ENCODE data around the gene FAM184A. TPM values are rescaled to one million over a fixed set of nuclear protein-coding genes. Genes with fewer than 3 reads are reported as not detected.

Gene FAM184A
- total and polyA plus RNA-seq, 9 donors: 7.0 to 13.7 (median 11.0) TPM

- Histone ChIP-seq H3K9me3 (replicated peaks; ENCODE audit: control insufficient read depth, low read depth, low read length) (no peaks in the 10 kb centered on the region), H3K4me3 (ENCODE audit: low read length) (no peak overlapping the region), H3K36me3 (ENCODE audit: control insufficient read depth, insufficient read depth, low read length) (no peaks in the 10 kb centered on the region), H3K27ac (ENCODE audit: low read length) (no peak overlapping the region), H3K27me3 (ENCODE audit: control insufficient read depth, insufficient read depth, low read length) (no peaks in the 10 kb centered on the region), H3K4me1 (ENCODE audit: control insufficient read depth, insufficient read depth, low read length) (peaks cover 7% of the 10 kb centered on the region)
- DNase-seq: no peak
- WGBS (ENCODE audit: insufficient coverage): no CpG with 5 or more reads among the region's 4 CpGs
Measured at GRCh38 chr6:119037941-119038623, 40.4 kb downstream of the FAM184A start.

- H3K27me3 ChIP-seq (ENCODE audit: control insufficient read depth, insufficient read depth, low read length): no peaks in the 10 kb centered on the region
- DNase-seq: no peak
- peaks cover 7% of the 10 kb centered on the region for H3K4me1 ChIP-seq (ENCODE audit: control insufficient read depth, insufficient read depth, low read length)
Measured at GRCh38 chr6:119037264-119037663, 41.2 kb downstream of the FAM184A start.

DNA sequence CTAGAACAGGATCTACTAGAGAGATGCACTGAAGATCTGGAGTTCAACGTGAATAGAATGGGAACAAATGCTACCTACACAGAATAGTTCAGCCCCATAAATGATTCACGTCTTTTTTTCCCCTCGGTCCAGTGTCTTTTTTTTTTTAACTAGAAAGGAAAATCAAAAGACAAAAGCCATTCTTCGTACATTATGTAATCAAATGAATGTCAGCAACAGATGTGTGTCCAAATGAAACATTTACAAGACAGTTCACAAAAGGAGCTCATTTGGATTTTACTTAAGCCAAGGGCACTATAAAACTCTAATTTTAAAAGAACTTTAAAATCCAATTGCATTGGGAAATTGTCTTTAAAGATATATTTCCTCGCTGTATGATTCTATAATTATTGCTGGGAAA, 42.4 kb downstream of the FAM184A start:
- Histone ChIP-seq H3K27me3 (ENCODE audit: control insufficient read depth, insufficient read depth, low read length) (no peaks in the 10 kb centered on the region), H3K4me3 (ENCODE audit: low read length) (no peak overlapping the region), H3K36me3 (ENCODE audit: control insufficient read depth, insufficient read depth, low read length) (no peaks in the 10 kb centered on the region), H3K27ac (ENCODE audit: low read length) (peak overlapping the region; percentile 63), H3K4me1 (ENCODE audit: control insufficient read depth, insufficient read depth, low read length) (peaks cover 7% of the 10 kb centered on the region), H3K9me3 (replicated peaks; ENCODE audit: control insufficient read depth, low read depth, low read length) (no peaks in the 10 kb centered on the region)
- no CpG with 5 or more reads among the region's 5 CpGs for WGBS (ENCODE audit: insufficient coverage)
- peak; percentile 49 for DNase-seq

More at GRCh38 chr6:119037264-119037663, 41.2 kb downstream of the FAM184A start:
- Histone ChIP-seq H3K4me3 (ENCODE audit: low read length) (no peak overlapping the region), H3K27ac (ENCODE audit: low read length) (no peak overlapping the region), H3K9me3 (replicated peaks; ENCODE audit: control insufficient read depth, low read depth, low read length) (no peaks in the 10 kb centered on the region), H3K36me3 (ENCODE audit: control insufficient read depth, insufficient read depth, low read length) (no peaks in the 10 kb centered on the region)

DNA sequence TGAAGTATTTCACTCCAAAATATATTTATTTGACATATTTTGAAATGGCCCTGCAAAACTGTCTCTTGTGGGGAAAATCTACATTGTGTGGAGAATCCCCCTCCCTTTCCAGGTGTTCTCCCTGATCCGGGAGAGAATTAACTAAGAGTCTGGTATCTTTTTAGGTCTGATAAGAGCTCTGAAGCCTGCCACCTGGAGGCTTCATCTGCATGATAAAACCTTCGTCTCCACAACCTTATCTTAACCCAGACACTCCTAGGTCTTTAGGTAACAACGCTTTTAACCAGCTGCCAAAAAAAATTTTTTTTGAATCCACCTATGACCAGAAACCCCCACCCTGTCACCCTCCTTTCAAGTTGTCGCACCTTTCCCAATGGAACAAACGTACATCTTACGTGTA, 43.0 kb downstream of the FAM184A start:
- WGBS (ENCODE audit: insufficient coverage): 75% methylated on average over 5 of the region's 6 CpGs
- Histone ChIP-seq H3K4me3 (ENCODE audit: low read length) (no peak overlapping the region), H3K27me3 (ENCODE audit: control insufficient read depth, insufficient read depth, low read length) (no peaks in the 10 kb centered on the region), H3K27ac (ENCODE audit: low read length) (peak overlapping the region; percentile 73), H3K4me1 (ENCODE audit: control insufficient read depth, insufficient read depth, low read length) (peaks cover 7% of the 10 kb centered on the region), H3K36me3 (ENCODE audit: control insufficient read depth, insufficient read depth, low read length) (no peaks in the 10 kb centered on the region), H3K9me3 (replicated peaks; ENCODE audit: control insufficient read depth, low read depth, low read length) (no peaks in the 10 kb centered on the region)
- no peak for DNase-seq

DNA sequence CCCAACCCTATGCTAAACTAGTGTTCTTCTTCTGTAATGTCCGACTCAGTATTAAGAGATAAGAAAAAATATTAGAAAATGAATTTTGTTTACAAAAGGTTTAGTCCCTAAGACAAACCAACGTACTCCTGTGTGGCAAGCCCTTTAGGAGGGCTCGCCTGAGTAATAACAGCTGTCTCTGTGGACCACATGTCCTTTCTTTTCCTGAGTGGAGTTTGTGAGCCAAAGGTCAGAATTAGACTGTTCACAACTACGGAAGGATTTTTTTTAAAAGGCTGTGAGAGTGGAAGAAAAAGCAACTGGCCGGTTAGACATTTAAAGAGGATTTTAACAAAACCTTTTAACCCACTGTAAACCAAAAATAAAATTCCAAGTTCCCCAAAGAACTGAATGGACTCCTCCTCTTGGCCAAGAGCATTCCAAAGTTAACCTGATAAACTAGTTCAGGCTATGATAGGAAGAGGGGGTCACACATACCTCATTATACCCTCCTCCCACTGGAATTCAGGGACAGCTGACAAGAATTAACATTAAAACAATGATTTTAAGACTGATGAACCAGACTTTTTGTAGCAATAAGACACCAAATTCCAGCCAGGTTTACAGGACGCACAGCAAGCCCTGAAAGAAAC, 43.5 kb downstream of the FAM184A start:
- Histone ChIP-seq H3K9me3 (replicated peaks; ENCODE audit: control insufficient read depth, low read depth, low read length) (no peaks in the 10 kb centered on the region), H3K36me3 (ENCODE audit: control insufficient read depth, insufficient read depth, low read length) (no peaks in the 10 kb centered on the region), H3K4me1 (ENCODE audit: control insufficient read depth, insufficient read depth, low read length) (peaks cover 7% of the 10 kb centered on the region), H3K4me3 (ENCODE audit: low read length) (no peak overlapping the region), H3K27ac (ENCODE audit: low read length) (peak overlapping the region; percentile 73), H3K27me3 (ENCODE audit: control insufficient read depth, insufficient read depth, low read length) (no peaks in the 10 kb centered on the region)
- WGBS (ENCODE audit: insufficient coverage): no CpG with 5 or more reads among the region's 6 CpGs
- peak; percentile 59 for DNase-seq

GRCh38 chr6:119032428-119032827, 46.0 kb downstream of the FAM184A start:
- no peaks in the 10 kb centered on the region for H3K9me3 ChIP-seq (replicated peaks; ENCODE audit: control insufficient read depth, low read depth, low read length)
- no peak for DNase-seq
- H3K36me3 ChIP-seq (ENCODE audit: control insufficient read depth, insufficient read depth, low read length): no peaks in the 10 kb centered on the region
- no peak overlapping the region for H3K27ac ChIP-seq (ENCODE audit: low read length)
- H3K4me3 ChIP-seq (ENCODE audit: low read length): no peak overlapping the region
- peaks cover 9% of the 10 kb centered on the region for H3K4me1 ChIP-seq (ENCODE audit: control insufficient read depth, insufficient read depth, low read length)
- no CpG with 5 or more reads among the region's 1 CpG for WGBS (ENCODE audit: insufficient coverage)
- H3K27me3 ChIP-seq (ENCODE audit: control insufficient read depth, insufficient read depth, low read length): no peaks in the 10 kb centered on the region

GRCh38 chr6:119030759-119031158, 47.7 kb downstream of the FAM184A start:
- no CpG with 5 or more reads among the region's 2 CpGs for WGBS (ENCODE audit: insufficient coverage)
- Histone ChIP-seq H3K27ac (ENCODE audit: low read length) (no peak overlapping the region), H3K27me3 (ENCODE audit: control insufficient read depth, insufficient read depth, low read length) (no peaks in the 10 kb centered on the region), H3K9me3 (replicated peaks; ENCODE audit: control insufficient read depth, low read depth, low read length) (no peaks in the 10 kb centered on the region), H3K4me3 (ENCODE audit: low read length) (no peak overlapping the region), H3K4me1 (ENCODE audit: control insufficient read depth, insufficient read depth, low read length) (peaks cover 11% of the 10 kb centered on the region), H3K36me3 (ENCODE audit: control insufficient read depth, insufficient read depth, low read length) (no peaks in the 10 kb centered on the region)
- no peak for DNase-seq

GRCh38 chr6:119028091-119028490, 50.4 kb downstream of the FAM184A start:
- Histone ChIP-seq H3K27me3 (ENCODE audit: control insufficient read depth, insufficient read depth, low read length) (no peaks in the 10 kb centered on the region), H3K4me1 (ENCODE audit: control insufficient read depth, insufficient read depth, low read length) (peaks cover 4% of the 10 kb centered on the region), H3K9me3 (replicated peaks; ENCODE audit: control insufficient read depth, low read depth, low read length) (no peaks in the 10 kb centered on the region), H3K27ac (ENCODE audit: low read length) (peak overlapping the region; percentile 26), H3K4me3 (ENCODE audit: low read length) (no peak overlapping the region), H3K36me3 (ENCODE audit: control insufficient read depth, insufficient read depth, low read length) (no peaks in the 10 kb centered on the region)
- WGBS (ENCODE audit: insufficient coverage): no CpG with 5 or more reads among the region's 2 CpGs
- DNase-seq: no peak

- no peak for DNase-seq
- Histone ChIP-seq H3K9me3 (replicated peaks; ENCODE audit: control insufficient read depth, low read depth, low read length) (no peaks in the 10 kb centered on the region), H3K4me1 (ENCODE audit: control insufficient read depth, insufficient read depth, low read length) (peaks cover 4% of the 10 kb centered on the region), H3K27ac (ENCODE audit: low read length) (no peak overlapping the region), H3K36me3 (ENCODE audit: control insufficient read depth, insufficient read depth, low read length) (no peaks in the 10 kb centered on the region), H3K27me3 (ENCODE audit: control insufficient read depth, insufficient read depth, low read length) (no peaks in the 10 kb centered on the region), H3K4me3 (ENCODE audit: low read length) (no peak overlapping the region)
- WGBS (ENCODE audit: insufficient coverage): no CpG with 5 or more reads among the region's 3 CpGs
Measured at GRCh38 chr6:119027465-119027864, 51.0 kb downstream of the FAM184A start.

DNA sequence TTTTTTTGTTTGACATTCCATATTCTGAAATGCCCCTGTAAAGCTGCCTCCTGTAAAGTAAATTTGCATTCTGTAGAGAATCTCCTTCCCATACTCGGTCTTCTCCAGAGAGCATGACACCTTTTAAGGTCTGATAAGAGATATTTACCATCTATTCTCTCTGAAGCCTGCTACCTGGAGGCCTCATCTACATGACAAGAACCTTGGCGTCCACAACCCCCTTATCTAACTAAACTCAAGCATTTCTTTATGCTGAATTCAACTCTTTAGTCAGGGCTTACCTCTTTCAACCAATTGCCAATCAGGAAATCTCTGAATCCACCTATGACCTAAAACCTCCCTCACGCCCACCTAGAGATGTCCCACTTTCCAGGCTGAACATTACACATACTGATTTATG, 51.6 kb downstream of the FAM184A start:
- 71% methylated on average over 3 of the region's 3 CpGs for WGBS (ENCODE audit: insufficient coverage)
- H3K27me3 ChIP-seq (ENCODE audit: control insufficient read depth, insufficient read depth, low read length): no peaks in the 10 kb centered on the region

More for the DNA sequence above, 51.6 kb downstream of the FAM184A start:
- Histone ChIP-seq H3K36me3 (ENCODE audit: control insufficient read depth, insufficient read depth, low read length) (no peaks in the 10 kb centered on the region), H3K4me1 (ENCODE audit: control insufficient read depth, insufficient read depth, low read length) (peaks cover 4% of the 10 kb centered on the region), H3K4me3 (ENCODE audit: low read length) (no peak overlapping the region), H3K9me3 (replicated peaks; ENCODE audit: control insufficient read depth, low read depth, low read length) (no peaks in the 10 kb centered on the region), H3K27ac (ENCODE audit: low read length) (no peak overlapping the region)
- DNase-seq: no peak

Measured in muscle of leg (tissue), 11 donors.